GM21825 (cell line): Measurements from ENCODE around the gene RLN2.
A peak's percentile ranks its signal among the peaks of the same experiment; 100 is the strongest.
"Not testable (repeated sequence)": the region's sequence is repeated elsewhere in the genome, so short reads cannot be mapped to it uniquely, and the experiment has no call there.

Experiments
- ATAC-seq: cut with Tn5 transposase; IDR thresholded peaks from one replicate; pipeline ENCODE4 v1.9.1; 2021; ENCODE audit warnings: mild to moderate bottlenecking, moderate library complexity; ENCODE audit not compliant: unreplicated experiment

Gene RLN2, protein sequence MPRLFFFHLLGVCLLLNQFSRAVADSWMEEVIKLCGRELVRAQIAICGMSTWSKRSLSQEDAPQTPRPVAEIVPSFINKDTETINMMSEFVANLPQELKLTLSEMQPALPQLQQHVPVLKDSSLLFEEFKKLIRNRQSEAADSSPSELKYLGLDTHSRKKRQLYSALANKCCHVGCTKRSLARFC

GRCh38 chr9:5303840-5304795 is at the start of gene RLN2:
Gene RLN2, minus strand, starts transcription at chr9:5304716. Its CDS starts 136 bp downstream, at chr9:5304580.
- peak; percentile 99 for ATAC-seq

GRCh38 chr9:5354184-5354583 is 49.7 kb upstream of the RLN2 start:
- ATAC-seq: no peak

DNA sequence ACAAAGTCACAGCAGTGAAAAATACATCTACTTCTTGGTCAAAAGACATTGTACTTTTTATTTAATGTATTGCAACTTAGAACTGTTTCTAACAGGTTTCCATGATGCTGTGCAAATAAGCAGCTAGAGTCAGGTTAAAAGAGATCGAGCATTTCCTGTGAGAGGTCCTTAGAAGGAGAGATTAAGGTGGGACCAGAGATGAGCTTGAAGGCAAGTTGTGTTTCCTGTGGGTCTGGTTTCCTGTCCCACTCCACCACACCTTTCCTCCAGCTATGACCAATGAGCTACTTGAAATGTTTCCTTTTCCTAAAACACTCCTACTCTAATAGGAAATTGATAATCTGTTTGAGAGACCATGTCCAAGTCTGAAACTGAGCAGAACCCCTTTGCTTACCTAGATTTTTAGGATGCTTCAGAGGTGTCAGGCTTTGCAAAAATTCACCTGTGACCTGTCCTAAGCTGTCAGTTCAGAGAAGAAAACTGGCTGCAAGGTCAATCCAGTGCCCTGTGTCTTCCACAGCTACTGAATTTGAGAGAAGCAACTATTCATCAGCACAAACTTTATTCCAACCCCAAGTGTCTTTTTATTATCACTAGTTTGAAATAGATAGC is 48.2 kb upstream of the RLN2 start:
- ATAC-seq: no peak

DNA sequence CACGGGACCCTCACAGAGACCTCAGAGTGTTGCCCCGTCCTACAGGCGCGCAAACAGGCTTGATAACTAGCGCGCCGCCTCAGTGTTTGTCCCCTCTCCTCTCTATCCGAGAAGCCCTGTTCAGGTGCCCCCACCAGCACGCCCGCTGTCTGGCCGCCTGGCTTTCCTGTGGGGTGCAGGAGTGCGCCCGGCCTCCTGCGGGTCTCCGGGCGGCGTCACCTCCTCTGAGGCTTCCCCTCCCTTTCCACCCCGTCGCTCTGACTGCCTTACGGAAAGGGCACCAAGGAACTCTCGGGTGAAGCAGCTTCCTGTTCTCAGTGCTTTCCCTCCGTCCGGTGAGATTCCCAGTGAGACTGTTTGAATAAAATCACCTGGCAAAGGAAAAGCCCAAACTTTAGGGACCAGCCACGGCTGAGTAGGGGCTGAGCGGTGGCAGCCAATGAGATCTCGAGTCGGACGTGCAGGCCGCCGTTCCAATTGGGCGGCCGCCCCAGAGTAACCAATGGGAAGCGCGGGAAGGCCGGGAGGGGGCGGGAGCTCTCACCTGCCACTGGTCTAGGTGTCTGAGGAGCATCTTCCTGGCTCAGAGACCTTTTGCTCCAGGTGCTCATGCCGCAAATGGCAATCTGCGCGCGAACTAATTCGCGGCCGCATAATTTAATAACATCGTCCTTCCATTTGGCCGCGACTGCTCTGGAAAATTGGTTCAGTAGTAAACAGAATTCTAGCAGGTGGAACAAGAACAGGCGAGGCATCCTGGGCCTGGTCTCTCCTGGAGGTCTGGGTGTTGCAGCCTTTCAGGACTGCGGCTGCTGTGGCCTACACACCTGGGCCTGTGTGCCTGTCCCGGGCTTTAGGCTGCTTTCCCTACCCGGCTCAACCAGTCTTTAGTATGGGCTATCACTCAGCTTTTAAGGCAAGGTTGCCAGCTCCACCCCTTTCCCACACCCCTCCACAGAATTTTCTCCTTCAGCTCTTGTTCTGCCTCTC is 34.8 kb upstream of the RLN2 start, which contains the start of gene RLN1:
Gene RLN1, minus strand, starts transcription at position 885 of the 990 bp plus-strand sequence. Its CDS starts 130 bp downstream, at position 755.
- ATAC-seq: peak; percentile 98

DNA sequence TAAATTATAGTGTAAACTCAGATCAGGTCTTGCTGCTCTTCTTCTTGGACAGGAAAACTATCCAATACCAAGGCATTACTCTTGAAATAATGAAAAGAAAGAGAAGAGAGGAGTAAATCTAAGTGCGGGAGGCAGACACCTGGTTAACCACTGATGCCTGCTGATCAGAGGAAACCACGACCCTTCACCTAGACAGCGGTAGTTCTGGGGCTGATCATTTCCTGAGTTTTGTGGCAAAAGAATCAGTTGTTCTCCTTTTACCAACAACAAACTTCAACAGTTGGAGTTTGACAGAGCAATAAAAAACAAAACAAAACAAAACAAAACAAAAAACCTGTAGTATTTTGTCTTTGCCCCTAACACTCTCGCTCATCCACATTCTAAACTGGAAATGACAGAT is 32.2 kb upstream of the RLN2 start:
- ATAC-seq: no peak

DNA sequence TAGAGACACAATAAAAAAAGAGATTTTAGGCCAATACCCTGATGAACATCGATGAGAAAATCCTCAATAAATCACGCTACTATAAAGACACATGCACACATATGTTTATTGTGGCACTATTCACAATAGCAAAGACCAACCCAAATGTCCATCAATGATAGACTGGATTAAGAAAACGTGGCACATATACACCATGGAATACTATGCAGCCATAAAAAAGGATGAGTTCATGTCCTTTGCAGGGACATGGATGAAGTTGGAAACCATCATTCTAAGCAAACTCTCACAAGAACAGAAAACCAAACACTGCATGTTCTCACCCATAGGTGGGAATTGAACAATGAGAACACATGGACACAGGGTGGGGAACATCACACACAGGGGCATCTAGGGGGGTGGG is 26.8 kb upstream of the RLN2 start:
- ATAC-seq: not testable (repeated sequence)

- no peak for ATAC-seq
Measured at GRCh38 chr9:5326893-5327548, 22.5 kb upstream of the RLN2 start.

DNA sequence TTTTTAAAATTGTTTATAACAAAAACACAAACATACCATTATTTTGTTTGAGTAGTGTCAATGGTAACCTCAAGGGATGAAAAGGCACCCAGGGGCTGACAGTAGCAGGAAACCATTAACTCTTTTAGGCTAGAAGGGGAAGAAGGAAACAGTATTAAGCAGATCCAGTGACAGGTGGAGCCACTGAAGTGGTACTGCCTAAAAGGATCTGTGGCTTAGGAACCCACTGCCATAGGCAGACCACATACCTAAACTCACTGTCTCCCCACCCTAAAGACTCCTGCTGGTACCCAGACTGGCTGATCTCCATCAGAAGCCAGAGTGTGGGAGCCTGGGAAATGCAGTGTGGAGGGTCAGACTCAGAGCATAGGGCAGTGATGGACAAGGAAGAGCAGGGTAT is 21.7 kb upstream of the RLN2 start:
- ATAC-seq: no peak

GRCh38 chr9:5321601-5322000 is 17.1 kb upstream of the RLN2 start:
- not testable (repeated sequence) for ATAC-seq

- ATAC-seq: no peak
Measured at GRCh38 chr9:5321058-5321457, 16.5 kb upstream of the RLN2 start.

DNA sequence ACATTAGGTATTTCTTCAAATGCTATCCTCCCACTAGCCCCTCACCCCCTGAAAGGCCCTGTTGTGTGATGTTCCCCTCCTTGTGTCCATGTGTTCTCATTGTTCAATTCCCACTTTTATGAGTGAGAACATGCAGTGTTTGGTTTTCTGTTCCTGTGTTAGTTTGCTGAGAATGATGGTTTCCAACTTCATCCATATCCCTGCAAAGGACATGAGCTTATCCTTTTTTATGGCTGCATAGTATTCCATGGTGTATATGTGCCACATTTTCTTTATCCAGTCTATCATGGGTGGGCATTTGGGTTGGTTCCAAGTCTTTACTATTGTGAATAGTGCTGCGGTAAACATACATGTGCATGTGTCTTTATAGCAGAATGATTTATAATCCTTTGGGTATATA is 11.9 kb upstream of the RLN2 start:
- not testable (repeated sequence) for ATAC-seq

DNA sequence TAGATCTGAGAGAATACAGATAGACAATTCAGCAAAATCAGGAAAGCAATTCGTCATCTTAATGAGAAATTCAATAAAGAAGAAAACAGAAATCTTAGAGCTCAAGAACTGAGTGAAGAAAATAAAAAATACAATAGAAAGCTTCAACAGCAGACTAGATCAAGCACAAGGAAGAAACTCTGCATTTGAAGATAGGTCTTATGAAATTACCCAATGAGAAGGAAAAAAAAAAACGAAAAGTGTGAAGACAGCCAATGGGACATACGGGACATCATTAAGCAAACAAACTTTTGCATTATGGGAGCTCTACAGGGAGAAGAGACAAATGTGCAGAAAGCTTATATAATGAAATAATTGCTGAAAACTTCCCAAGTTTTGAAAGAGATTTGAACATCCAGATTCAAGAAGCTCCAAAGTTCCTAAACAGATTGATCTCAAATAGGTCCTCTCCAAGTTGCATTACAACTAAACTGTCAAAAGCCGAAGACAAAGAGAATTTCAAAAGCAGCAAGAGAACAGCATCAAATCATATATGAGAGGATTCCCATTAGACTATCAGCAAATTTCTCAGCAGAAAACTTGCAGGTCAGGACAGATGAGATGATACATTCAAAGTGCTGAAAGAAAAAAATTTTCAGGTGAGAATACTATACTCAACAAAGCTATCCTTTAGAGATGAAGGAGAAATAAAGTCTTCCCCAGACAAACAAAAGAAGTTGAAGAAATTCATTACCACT is 10.8 kb upstream of the RLN2 start:
- no peak for ATAC-seq

DNA sequence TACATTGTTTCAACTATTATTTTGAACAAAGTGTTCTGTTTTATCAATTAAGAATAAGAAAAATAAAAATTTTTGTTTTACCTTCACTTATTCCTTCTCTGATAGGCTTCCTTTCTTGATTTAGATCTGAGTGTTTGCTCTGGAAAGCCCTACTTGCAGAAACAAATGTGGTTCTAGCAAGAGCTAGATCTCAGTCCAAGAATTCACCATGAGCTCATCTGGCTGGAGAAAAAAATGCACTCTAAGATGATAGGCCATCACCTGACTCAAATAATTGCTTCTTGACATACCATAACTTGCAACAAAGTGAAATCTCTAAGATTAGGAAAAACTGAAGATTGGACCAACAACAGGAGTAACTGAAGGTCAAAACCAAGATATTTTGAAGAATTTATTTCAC is 6.3 kb upstream of the RLN2 start:
- no peak for ATAC-seq

DNA sequence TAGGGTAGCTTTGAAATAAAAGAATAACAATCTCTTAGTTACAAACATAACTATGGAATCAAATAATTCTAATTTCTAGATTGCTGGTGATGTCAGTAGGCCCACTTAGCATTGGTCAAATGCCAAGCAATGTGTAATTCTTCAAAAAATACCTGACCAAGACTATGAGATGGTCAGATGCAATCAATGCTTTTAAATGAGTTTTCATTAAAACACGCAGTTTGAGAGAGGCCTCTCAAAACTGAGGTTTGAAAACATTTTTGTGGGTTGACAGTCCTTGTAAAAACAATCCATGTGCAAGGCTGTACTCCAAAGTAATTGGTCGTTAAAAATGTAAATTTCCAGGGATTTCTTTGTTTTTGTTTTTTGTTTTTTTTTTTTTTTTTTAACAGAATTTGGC is 1.2 kb upstream of the RLN2 start:
- no peak for ATAC-seq

- ATAC-seq: no peak
Measured at GRCh38 chr9:5301544-5301943, 3.0 kb downstream of the RLN2 start.

DNA sequence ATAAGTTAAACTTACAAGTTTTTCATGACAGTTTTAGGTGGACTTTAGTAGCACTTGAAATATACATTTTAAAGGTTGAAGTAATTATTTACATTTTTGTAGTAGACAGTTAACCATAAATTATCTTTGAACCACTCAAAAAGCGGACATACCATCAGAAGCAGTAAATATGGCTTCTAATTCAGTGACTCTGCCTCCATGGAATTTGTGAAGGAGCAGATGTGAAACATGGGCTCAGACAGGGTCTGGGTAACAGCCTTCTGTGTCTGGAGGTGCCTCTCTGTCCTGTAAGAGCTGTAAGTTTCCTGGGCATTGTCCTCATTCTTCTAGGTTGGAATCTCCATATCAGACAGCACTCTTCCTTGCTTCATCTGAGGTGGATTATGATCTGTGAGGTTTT is 12.4 kb downstream of the RLN2 start:
- no peak for ATAC-seq

GRCh38 chr9:5288591-5288990 is 15.9 kb downstream of the RLN2 start:
- no peak for ATAC-seq

GRCh38 chr9:5286262-5286661 is 18.3 kb downstream of the RLN2 start:
- ATAC-seq: no peak

GRCh38 chr9:5278486-5278885 is 26.0 kb downstream of the RLN2 start:
- no peak for ATAC-seq
